Measurements from ENCODE around the gene RBMS1.

RBMS1 gene, protein sequence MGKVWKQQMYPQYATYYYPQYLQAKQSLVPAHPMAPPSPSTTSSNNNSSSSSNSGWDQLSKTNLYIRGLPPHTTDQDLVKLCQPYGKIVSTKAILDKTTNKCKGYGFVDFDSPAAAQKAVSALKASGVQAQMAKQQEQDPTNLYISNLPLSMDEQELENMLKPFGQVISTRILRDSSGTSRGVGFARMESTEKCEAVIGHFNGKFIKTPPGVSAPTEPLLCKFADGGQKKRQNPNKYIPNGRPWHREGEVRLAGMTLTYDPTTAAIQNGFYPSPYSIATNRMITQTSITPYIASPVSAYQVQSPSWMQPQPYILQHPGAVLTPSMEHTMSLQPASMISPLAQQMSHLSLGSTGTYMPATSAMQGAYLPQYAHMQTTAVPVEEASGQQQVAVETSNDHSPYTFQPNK

GRCh38 chr2:160493227-160494028, at the start of gene RBMS1:
RBMS1 (minus strand) TSS chr2:160493807; CDS start chr2:160493363, 444 bp downstream.
- H3K27me3 ChIP-seq (ENCODE audit: low read depth, low read length) = no peaks in the 10 kb centered on the region
- peak within 1 kb of the TSS; percentile 96 for H3K27ac ChIP-seq (ENCODE audit: low read length)
- H3K4me1 ChIP-seq (ENCODE audit: control insufficient read depth in 1 of 2, insufficient read depth in 2 of 2, low read length in 2 of 2) = peaks cover 0 to 10% of the 10 kb centered on the region in 2 donors
- peaks cover 0 to 11% of the 10 kb centered on the region in 2 donors for H3K36me3 ChIP-seq (ENCODE audit: control insufficient read depth in 1 of 2, insufficient read depth in 2 of 2, low read length in 2 of 2)
- H3K4me3 ChIP-seq (ENCODE audit: low read depth in 1 of 2, low read length in 2 of 2) = peak within 1 kb of the TSS; percentile 88 to 91
- no peaks in the 10 kb centered on the region for H3K9me3 ChIP-seq (ENCODE audit: control insufficient read depth in 1 of 2, low read length in 2 of 2)

DNA sequence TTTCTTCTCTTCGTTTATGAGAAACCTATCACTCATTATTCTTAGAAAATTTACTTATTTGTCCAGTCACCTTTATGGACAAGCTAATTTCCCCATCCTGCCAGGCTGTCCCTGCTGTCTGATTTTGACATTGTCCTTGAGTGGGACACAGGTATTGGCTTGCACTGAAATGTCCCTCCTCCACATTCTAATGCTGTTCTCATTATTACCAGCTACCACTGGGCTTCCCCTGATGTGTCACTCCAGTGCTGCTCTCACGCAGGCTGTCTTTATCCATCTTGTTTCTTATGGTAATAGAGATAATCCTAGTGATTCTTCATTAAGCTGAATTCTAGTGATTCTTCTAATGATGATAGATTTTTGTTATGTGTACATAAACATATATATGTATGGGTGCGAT, 48.1 kb upstream of the RBMS1 start:
- Histone ChIP-seq H3K4me1 (ENCODE audit: control insufficient read depth in 1 of 2, insufficient read depth in 2 of 2, low read length in 2 of 2) (no peaks in the 10 kb centered on the region), H3K4me3 (ENCODE audit: low read depth in 1 of 2, low read length in 2 of 2) (no peak overlapping the region), H3K27ac (ENCODE audit: low read length) (no peak overlapping the region), H3K9me3 (ENCODE audit: control insufficient read depth in 1 of 2, low read length in 2 of 2) (no peaks in the 10 kb centered on the region), H3K27me3 (ENCODE audit: low read depth, low read length) (no peaks in the 10 kb centered on the region), H3K36me3 (ENCODE audit: control insufficient read depth in 1 of 2, insufficient read depth in 2 of 2, low read length in 2 of 2) (no peaks in the 10 kb centered on the region)

DNA sequence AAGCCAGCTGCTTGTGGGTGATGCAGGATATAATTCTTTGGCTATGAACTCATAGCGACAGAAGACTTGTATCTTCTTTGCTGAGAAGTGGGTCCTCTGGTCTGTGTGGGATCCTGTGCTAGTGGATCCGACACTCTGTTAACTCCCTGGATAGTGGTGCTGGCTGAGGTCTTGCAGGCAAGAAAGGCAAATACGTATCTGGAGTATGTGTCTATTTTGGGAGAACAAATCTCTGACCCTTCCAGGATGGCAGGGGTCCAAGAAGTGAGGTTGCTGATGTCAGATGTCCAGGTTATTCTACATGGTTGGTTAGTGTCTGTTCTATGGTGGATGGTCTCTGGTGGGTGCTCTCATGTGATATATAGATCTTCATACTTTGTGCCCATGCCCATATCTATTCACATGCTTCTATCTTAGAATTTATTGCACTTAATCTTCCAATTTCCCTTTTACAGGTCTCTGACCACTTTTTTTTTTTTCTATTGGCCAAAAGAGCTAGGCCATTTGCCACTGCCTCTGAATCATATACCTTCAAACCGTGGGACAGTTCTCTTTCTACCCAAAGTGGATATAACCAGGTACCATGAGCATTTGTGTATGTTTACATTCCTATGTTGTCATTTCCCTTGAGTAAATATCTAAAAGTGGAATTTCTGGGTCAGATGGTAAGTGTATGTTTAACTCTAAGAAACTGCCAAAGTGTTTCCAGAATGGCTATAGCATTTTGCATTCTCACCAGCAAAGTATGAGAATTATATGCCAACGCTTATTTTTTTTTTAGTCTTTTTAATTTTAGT, 45.1 kb upstream of the RBMS1 start:
- Histone ChIP-seq H3K27me3 (ENCODE audit: low read depth, low read length) (no peaks in the 10 kb centered on the region), H3K27ac (ENCODE audit: low read length) (no peak overlapping the region), H3K9me3 (ENCODE audit: control insufficient read depth in 1 of 2, low read length in 2 of 2) (no peaks in the 10 kb centered on the region), H3K36me3 (ENCODE audit: control insufficient read depth in 1 of 2, insufficient read depth in 2 of 2, low read length in 2 of 2) (no peaks in the 10 kb centered on the region), H3K4me1 (ENCODE audit: control insufficient read depth in 1 of 2, insufficient read depth in 2 of 2, low read length in 2 of 2) (no peaks in the 10 kb centered on the region), H3K4me3 (ENCODE audit: low read depth in 1 of 2, low read length in 2 of 2) (no peak overlapping the region)

DNA sequence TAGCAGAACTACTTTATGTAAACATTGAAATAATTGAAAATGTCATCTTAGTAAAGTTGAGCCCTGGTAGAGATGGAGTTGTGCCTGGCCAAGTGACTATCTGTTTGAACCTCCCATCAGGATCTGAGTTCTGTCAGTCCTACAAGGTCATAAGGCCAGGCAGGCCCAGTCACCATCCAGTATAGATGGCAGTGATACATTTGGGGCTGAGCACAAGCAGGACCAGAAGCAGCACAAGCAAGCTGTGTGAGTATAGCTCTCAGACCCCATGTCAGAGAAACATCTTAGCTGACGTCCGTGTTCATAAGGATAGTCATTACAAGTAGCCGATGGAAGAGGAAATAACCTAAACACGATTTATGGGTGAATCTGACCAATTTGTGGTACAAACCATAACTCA, 44.5 kb upstream of the RBMS1 start:
- H3K27me3 ChIP-seq (ENCODE audit: low read depth, low read length) = no peaks in the 10 kb centered on the region
- no peaks in the 10 kb centered on the region for H3K36me3 ChIP-seq (ENCODE audit: control insufficient read depth in 1 of 2, insufficient read depth in 2 of 2, low read length in 2 of 2)
- no peak overlapping the region for H3K27ac ChIP-seq (ENCODE audit: low read length)
- H3K9me3 ChIP-seq (ENCODE audit: control insufficient read depth in 1 of 2, low read length in 2 of 2) = no peaks in the 10 kb centered on the region
- H3K4me1 ChIP-seq (ENCODE audit: control insufficient read depth in 1 of 2, insufficient read depth in 2 of 2, low read length in 2 of 2) = peaks cover 0 to 6% of the 10 kb centered on the region in 2 donors
- H3K4me3 ChIP-seq (ENCODE audit: low read depth in 1 of 2, low read length in 2 of 2) = no peak overlapping the region

- Histone ChIP-seq H3K27me3 (ENCODE audit: low read depth, low read length) (no peaks in the 10 kb centered on the region), H3K27ac (ENCODE audit: low read length) (no peak overlapping the region), H3K4me1 (ENCODE audit: control insufficient read depth in 1 of 2, insufficient read depth in 2 of 2, low read length in 2 of 2) (peaks cover 0 to 6% of the 10 kb centered on the region in 2 donors), H3K4me3 (ENCODE audit: low read depth in 1 of 2, low read length in 2 of 2) (no peak overlapping the region), H3K9me3 (ENCODE audit: control insufficient read depth in 1 of 2, low read length in 2 of 2) (no peaks in the 10 kb centered on the region), H3K36me3 (ENCODE audit: control insufficient read depth in 1 of 2, insufficient read depth in 2 of 2, low read length in 2 of 2) (no peaks in the 10 kb centered on the region)
Measured at GRCh38 chr2:160534996-160535395, 41.4 kb upstream of the RBMS1 start.

DNA sequence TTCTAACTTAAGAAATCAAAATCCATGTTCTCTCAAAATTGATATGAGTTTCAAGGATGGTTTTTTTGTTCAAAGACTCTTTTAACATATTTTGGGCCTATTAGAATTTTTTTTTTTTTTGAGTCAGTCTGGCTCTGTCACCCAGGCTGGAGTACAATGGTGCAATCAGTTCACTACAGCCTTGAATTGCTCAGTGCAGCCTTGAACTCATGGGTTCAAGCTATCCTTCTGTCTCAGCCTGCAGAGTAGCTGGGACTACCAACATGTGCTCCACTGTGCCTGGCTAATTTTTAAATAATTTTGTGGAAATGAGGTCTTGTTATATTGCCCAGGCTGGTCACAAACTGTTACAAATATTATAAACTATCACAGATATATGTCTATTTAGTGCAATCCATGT, 40.6 kb upstream of the RBMS1 start:
- peaks cover 0 to 6% of the 10 kb centered on the region in 2 donors for H3K4me1 ChIP-seq (ENCODE audit: control insufficient read depth in 1 of 2, insufficient read depth in 2 of 2, low read length in 2 of 2)
- no peaks in the 10 kb centered on the region for H3K36me3 ChIP-seq (ENCODE audit: control insufficient read depth in 1 of 2, insufficient read depth in 2 of 2, low read length in 2 of 2)
- H3K9me3 ChIP-seq (ENCODE audit: control insufficient read depth in 1 of 2, low read length in 2 of 2) = no peaks in the 10 kb centered on the region
- H3K27me3 ChIP-seq (ENCODE audit: low read depth, low read length) = no peaks in the 10 kb centered on the region
- no peak overlapping the region for H3K27ac ChIP-seq (ENCODE audit: low read length)
- H3K4me3 ChIP-seq (ENCODE audit: low read depth in 1 of 2, low read length in 2 of 2) = no peak overlapping the region

- Histone ChIP-seq H3K27ac (ENCODE audit: low read length) (no peak overlapping the region), H3K4me3 (ENCODE audit: low read depth in 1 of 2, low read length in 2 of 2) (no peak overlapping the region), H3K9me3 (ENCODE audit: control insufficient read depth in 1 of 2, low read length in 2 of 2) (no peaks in the 10 kb centered on the region), H3K27me3 (ENCODE audit: low read depth, low read length) (no peaks in the 10 kb centered on the region), H3K36me3 (ENCODE audit: control insufficient read depth in 1 of 2, insufficient read depth in 2 of 2, low read length in 2 of 2) (no peaks in the 10 kb centered on the region), H3K4me1 (ENCODE audit: control insufficient read depth in 1 of 2, insufficient read depth in 2 of 2, low read length in 2 of 2) (peaks cover 0 to 6% of the 10 kb centered on the region in 2 donors)
Measured at GRCh38 chr2:160533482-160533881, 39.9 kb upstream of the RBMS1 start.

- peaks cover 0 to 6% of the 10 kb centered on the region in 2 donors for H3K4me1 ChIP-seq (ENCODE audit: control insufficient read depth in 1 of 2, insufficient read depth in 2 of 2, low read length in 2 of 2)
- no peak overlapping the region for H3K4me3 ChIP-seq (ENCODE audit: low read depth in 1 of 2, low read length in 2 of 2)
- no peak overlapping the region for H3K27ac ChIP-seq (ENCODE audit: low read length)
- no peaks in the 10 kb centered on the region for H3K27me3 ChIP-seq (ENCODE audit: low read depth, low read length)
- H3K36me3 ChIP-seq (ENCODE audit: control insufficient read depth in 1 of 2, insufficient read depth in 2 of 2, low read length in 2 of 2) = no peaks in the 10 kb centered on the region
- no peaks in the 10 kb centered on the region for H3K9me3 ChIP-seq (ENCODE audit: control insufficient read depth in 1 of 2, low read length in 2 of 2)
Measured at GRCh38 chr2:160532388-160532787, 38.8 kb upstream of the RBMS1 start.

GRCh38 chr2:160522951-160523710, 29.5 kb upstream of the RBMS1 start:
- Histone ChIP-seq H3K4me1 (ENCODE audit: control insufficient read depth in 1 of 2, insufficient read depth in 2 of 2, low read length in 2 of 2) (no peaks in the 10 kb centered on the region), H3K27ac (ENCODE audit: low read length) (no peak overlapping the region), H3K27me3 (ENCODE audit: low read depth, low read length) (no peaks in the 10 kb centered on the region), H3K36me3 (ENCODE audit: control insufficient read depth in 1 of 2, insufficient read depth in 2 of 2, low read length in 2 of 2) (no peaks in the 10 kb centered on the region), H3K4me3 (ENCODE audit: low read depth in 1 of 2, low read length in 2 of 2) (no peak overlapping the region), H3K9me3 (ENCODE audit: control insufficient read depth in 1 of 2, low read length in 2 of 2) (no peaks in the 10 kb centered on the region)

- H3K27me3 ChIP-seq (ENCODE audit: low read depth, low read length) = no peaks in the 10 kb centered on the region
- H3K9me3 ChIP-seq (ENCODE audit: control insufficient read depth in 1 of 2, low read length in 2 of 2) = no peaks in the 10 kb centered on the region
- no peak overlapping the region for H3K27ac ChIP-seq (ENCODE audit: low read length)
- peaks cover 0 to 4% of the 10 kb centered on the region in 2 donors for H3K4me1 ChIP-seq (ENCODE audit: control insufficient read depth in 1 of 2, insufficient read depth in 2 of 2, low read length in 2 of 2)
- no peaks in the 10 kb centered on the region for H3K36me3 ChIP-seq (ENCODE audit: control insufficient read depth in 1 of 2, insufficient read depth in 2 of 2, low read length in 2 of 2)
- H3K4me3 ChIP-seq (ENCODE audit: low read depth in 1 of 2, low read length in 2 of 2) = no peak overlapping the region
Measured at GRCh38 chr2:160517731-160518130, 24.1 kb upstream of the RBMS1 start.

Data from muscle layer of duodenum (tissue), 2 donors.